Measurements from ENCODE around the gene CHRNB4.
"Not testable (repeated sequence)": the region's sequence is repeated elsewhere in the genome, so short reads cannot be mapped to it uniquely, and the experiment has no call there.

Gene CHRNB4

GRCh38 chr15:78617516-78617915 is 23.5 kb downstream of the CHRNB4 start:
- no peak for TF ChIP-seq CTCF (IDR thresholded peaks at IDR 0.05; ENCODE audit: insufficient read depth, low read depth, low read length, missing control alignments)
- DNase-seq (ENCODE audit: low read depth) = no peak

GRCh38 chr15:78617076-78617475 is 23.9 kb downstream of the CHRNB4 start:
- no peak for TF ChIP-seq CTCF (IDR thresholded peaks at IDR 0.05; ENCODE audit: insufficient read depth, low read depth, low read length, missing control alignments)
- no peak for DNase-seq (ENCODE audit: low read depth)

More at GRCh38 chr15:78617516-78617915, 23.5 kb downstream of the CHRNB4 start:
- no peak overlapping the region for H3K4me3 ChIP-seq (ENCODE audit: low read depth, low read length)

GRCh38 chr15:78616506-78616905 is 24.5 kb downstream of the CHRNB4 start:
- no peak for DNase-seq (ENCODE audit: low read depth)

More at GRCh38 chr15:78617076-78617475, 23.9 kb downstream of the CHRNB4 start:
- H3K4me3 ChIP-seq (ENCODE audit: low read depth, low read length) = no peak overlapping the region

GRCh38 chr15:78615151-78615589 is 25.8 kb downstream of the CHRNB4 start:
- DNase-seq (ENCODE audit: low read depth) = no peak
- H3K4me3 ChIP-seq (ENCODE audit: low read depth, low read length) = no peak overlapping the region
- TF ChIP-seq CTCF (IDR thresholded peaks at IDR 0.05; ENCODE audit: insufficient read depth, low read depth, low read length, missing control alignments) = no peak

More at GRCh38 chr15:78616506-78616905, 24.5 kb downstream of the CHRNB4 start:
- TF ChIP-seq CTCF (IDR thresholded peaks at IDR 0.05; ENCODE audit: insufficient read depth, low read depth, low read length, missing control alignments) = no peak
- no peak overlapping the region for H3K4me3 ChIP-seq (ENCODE audit: low read depth, low read length)

- no peak overlapping the region for H3K4me3 ChIP-seq (ENCODE audit: low read depth, low read length)
- TF ChIP-seq CTCF (IDR thresholded peaks at IDR 0.05; ENCODE audit: insufficient read depth, low read depth, low read length, missing control alignments) = no peak
- DNase-seq (ENCODE audit: low read depth) = no peak
These were observed 27.0 kb downstream of the CHRNB4 start for GRCh38 chr15:78614021-78614420.

- DNase-seq (ENCODE audit: low read depth) = not testable (repeated sequence)
These were observed 31.5 kb downstream of the CHRNB4 start for GRCh38 chr15:78609551-78609950.

GRCh38 chr15:78605680-78606079 is 35.3 kb downstream of the CHRNB4 start:
- DNase-seq (ENCODE audit: low read depth) = no peak
- TF ChIP-seq CTCF (IDR thresholded peaks at IDR 0.05; ENCODE audit: insufficient read depth, low read depth, low read length, missing control alignments) = no peak
- no peak overlapping the region for H3K4me3 ChIP-seq (ENCODE audit: low read depth, low read length)

More at GRCh38 chr15:78609551-78609950, 31.5 kb downstream of the CHRNB4 start:
- H3K4me3 ChIP-seq (ENCODE audit: low read depth, low read length) = not testable (repeated sequence)

Data from GM12865 (cell line).